Measurements from ENCODE around the gene CAPN8. TPM values are rescaled to one million over a fixed set of nuclear protein-coding genes. Genes with fewer than 3 reads are reported as not detected.

CAPN8 gene
- polyA plus RNA-seq, 1 donor (not counting 4 experiments of a cell fraction or from before 2014, with no cell fraction given): 4.7 TPM

DNA sequence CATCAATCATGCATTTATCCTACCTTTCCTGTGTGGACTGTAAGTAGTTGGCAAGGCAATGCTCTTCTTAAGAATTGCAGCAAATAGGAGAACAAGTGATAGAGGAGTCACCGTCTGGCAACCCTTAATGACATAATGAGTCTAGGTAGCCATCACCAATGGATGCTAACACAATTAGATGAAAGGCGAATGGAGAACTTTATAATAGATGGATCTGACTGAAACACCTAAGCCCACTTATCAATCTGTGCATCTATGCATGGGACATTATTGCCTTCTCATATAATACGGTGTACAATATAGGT lies 18.9 kb upstream of the CAPN8 start:
- Histone ChIP-seq H3K9ac (ENCODE audit: control insufficient read depth, extremely low read depth, insufficient read depth, low read length) (no peak overlapping the region), H3K27ac (ENCODE audit: control insufficient read depth, insufficient read depth, low read length) (no peak overlapping the region), H3K9me3 (ENCODE audit: control insufficient read depth, low read depth, low read length) (no peaks in the 10 kb centered on the region), H3K4me3 (ENCODE audit: control insufficient read depth in 2 of 3, extremely low read depth in 1 of 3, insufficient read depth in 2 of 3, low read depth in 1 of 3, low read length in 3 of 3) (no peak overlapping the region), H4K20me1 (ENCODE audit: control insufficient read depth, extremely low read depth, insufficient read depth, low read length) (no peaks in the 10 kb centered on the region), H3K4me1 (ENCODE audit: control insufficient read depth, extremely low read depth, insufficient read depth, low read length) (no peaks in the 10 kb centered on the region), H3K27me3 (ENCODE audit: control insufficient read depth, extremely low read depth, insufficient read depth, low read length) (no peaks in the 10 kb centered on the region), H3K36me3 (ENCODE audit: control insufficient read depth in 2 of 2, extremely low read depth in 1 of 2, insufficient read depth in 2 of 2, low read length in 2 of 2) (no peaks in the 10 kb centered on the region), H2AFZ (ENCODE audit: control insufficient read depth, low read length) (no peak overlapping the region), H3K4me2 (ENCODE audit: control insufficient read depth, extremely low read depth, insufficient read depth, low read depth, low read length) (no peak overlapping the region), H3K79me2 (ENCODE audit: control insufficient read depth, insufficient read depth, low read length) (no peaks in the 10 kb centered on the region), H3K9me1 (ENCODE audit: control insufficient read depth, extremely low read depth, insufficient read depth, low read length) (no peaks in the 10 kb centered on the region)
- no peak for FAIRE-seq
- DNase-seq (ENCODE audit: low read depth, low spot score): no peak
- dilution Hi-C loops (cut with MboI; ENCODE audit: extremely low pct_ligation_motif_present, low sequenced_read_pairs): no loop called here
- TF ChIP-seq, protein P1, sequence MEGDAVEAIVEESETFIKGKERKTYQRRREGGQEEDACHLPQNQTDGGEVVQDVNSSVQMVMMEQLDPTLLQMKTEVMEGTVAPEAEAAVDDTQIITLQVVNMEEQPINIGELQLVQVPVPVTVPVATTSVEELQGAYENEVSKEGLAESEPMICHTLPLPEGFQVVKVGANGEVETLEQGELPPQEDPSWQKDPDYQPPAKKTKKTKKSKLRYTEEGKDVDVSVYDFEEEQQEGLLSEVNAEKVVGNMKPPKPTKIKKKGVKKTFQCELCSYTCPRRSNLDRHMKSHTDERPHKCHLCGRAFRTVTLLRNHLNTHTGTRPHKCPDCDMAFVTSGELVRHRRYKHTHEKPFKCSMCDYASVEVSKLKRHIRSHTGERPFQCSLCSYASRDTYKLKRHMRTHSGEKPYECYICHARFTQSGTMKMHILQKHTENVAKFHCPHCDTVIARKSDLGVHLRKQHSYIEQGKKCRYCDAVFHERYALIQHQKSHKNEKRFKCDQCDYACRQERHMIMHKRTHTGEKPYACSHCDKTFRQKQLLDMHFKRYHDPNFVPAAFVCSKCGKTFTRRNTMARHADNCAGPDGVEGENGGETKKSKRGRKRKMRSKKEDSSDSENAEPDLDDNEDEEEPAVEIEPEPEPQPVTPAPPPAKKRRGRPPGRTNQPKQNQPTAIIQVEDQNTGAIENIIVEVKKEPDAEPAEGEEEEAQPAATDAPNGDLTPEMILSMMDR (optimal IDR thresholded peaks at IDR 0.05 in 1 of 3, IDR thresholded peaks at IDR 0.05 in 1 of 3, conservative IDR thresholded peaks at IDR 0.05 in 1 of 3; ENCODE audit: extremely low read depth in 1 of 3, insufficient read depth in 2 of 3, low read length in 3 of 3): no peak
- no peak for TF ChIP-seq EZH2 (IDR thresholded peaks at IDR 0.05; ENCODE audit: low read length)

DNA sequence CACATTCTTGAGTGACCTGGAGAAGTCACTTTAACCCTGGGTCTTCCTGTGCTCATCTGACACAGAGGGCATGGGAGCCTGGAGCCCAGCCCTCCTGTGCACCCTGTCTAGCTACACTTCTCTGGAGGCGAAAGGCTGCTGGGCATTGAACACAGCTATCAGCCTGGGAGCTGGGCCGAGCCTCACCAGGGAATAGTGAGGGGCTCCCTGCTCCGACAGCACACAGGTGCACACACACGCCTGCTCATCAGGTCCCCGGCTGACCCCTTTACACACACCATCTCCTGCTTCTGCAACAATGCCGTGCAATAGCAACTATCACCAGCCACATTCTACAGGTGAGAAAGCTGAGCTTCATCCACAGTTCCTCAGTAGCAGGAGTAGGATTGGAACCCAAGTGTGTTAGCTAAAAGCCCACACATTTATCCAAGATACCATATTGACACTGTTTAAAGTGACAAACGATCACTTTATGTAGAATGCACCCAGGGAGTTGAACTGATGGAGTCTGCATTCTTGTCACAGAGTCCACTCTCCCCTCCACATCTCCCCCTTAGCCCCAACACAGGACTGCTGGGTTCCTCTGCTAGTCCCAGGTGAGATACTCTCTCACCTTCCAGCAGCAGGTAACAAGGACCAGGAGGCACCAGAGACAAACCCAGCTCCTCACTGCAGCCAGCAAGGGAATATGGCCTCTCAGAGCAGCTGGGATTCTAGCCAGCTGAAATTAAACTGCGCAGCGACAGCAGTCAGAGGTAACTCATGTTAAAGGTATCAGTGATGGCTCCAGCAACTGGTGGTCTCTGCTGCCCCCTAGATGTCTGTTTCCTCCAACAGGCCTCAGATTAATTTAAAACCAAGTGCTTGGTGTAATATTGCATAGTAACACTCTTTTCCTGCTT lies 18.3 kb upstream of the CAPN8 start:
- Histone ChIP-seq H3K27me3 (ENCODE audit: control insufficient read depth, extremely low read depth, insufficient read depth, low read length) (no peaks in the 10 kb centered on the region), H3K27ac (ENCODE audit: control insufficient read depth, insufficient read depth, low read length) (no peak overlapping the region), H3K9me3 (ENCODE audit: control insufficient read depth, low read depth, low read length) (no peaks in the 10 kb centered on the region), H3K4me1 (ENCODE audit: control insufficient read depth, extremely low read depth, insufficient read depth, low read length) (no peaks in the 10 kb centered on the region), H3K79me2 (ENCODE audit: control insufficient read depth, insufficient read depth, low read length) (no peaks in the 10 kb centered on the region), H3K9me1 (ENCODE audit: control insufficient read depth, extremely low read depth, insufficient read depth, low read length) (no peaks in the 10 kb centered on the region), H3K4me3 (ENCODE audit: control insufficient read depth in 2 of 3, extremely low read depth in 1 of 3, insufficient read depth in 2 of 3, low read depth in 1 of 3, low read length in 3 of 3) (no peak overlapping the region), H3K4me2 (ENCODE audit: control insufficient read depth, extremely low read depth, insufficient read depth, low read depth, low read length) (no peak overlapping the region), H4K20me1 (ENCODE audit: control insufficient read depth, extremely low read depth, insufficient read depth, low read length) (no peaks in the 10 kb centered on the region), H3K36me3 (ENCODE audit: control insufficient read depth in 2 of 2, extremely low read depth in 1 of 2, insufficient read depth in 2 of 2, low read length in 2 of 2) (no peaks in the 10 kb centered on the region), H3K9ac (ENCODE audit: control insufficient read depth, extremely low read depth, insufficient read depth, low read length) (no peak overlapping the region), H2AFZ (ENCODE audit: control insufficient read depth, low read length) (no peak overlapping the region)
- no peak for FAIRE-seq
- dilution Hi-C loops (cut with MboI; ENCODE audit: extremely low pct_ligation_motif_present, low sequenced_read_pairs): no loop called here
- no peak for DNase-seq (ENCODE audit: low read depth, low spot score)
- TF ChIP-seq, protein P1 (optimal IDR thresholded peaks at IDR 0.05 in 1 of 3, IDR thresholded peaks at IDR 0.05 in 1 of 3, conservative IDR thresholded peaks at IDR 0.05 in 1 of 3; ENCODE audit: extremely low read depth in 1 of 3, insufficient read depth in 2 of 3, low read length in 3 of 3): peak; percentile 65 to 80 (median 71)
- no peak for TF ChIP-seq EZH2 (IDR thresholded peaks at IDR 0.05; ENCODE audit: low read length)
